Hepatocyte (in vitro differentiated cells): ENCODE data around the gene SCAMP3. TPM values are rescaled to one million over a fixed set of nuclear protein-coding genes. Genes with fewer than 3 reads are reported as not detected.

Source experiments
- DNase-seq: peaks from one replicate; pipeline ENCODE4 v3.0.0-alpha.2; 2016; ENCODE audit warnings: low spot score
- H2AFZ ChIP-seq: fragments of 200-600 bp; sonication (generic); 2 replicates; pipeline ENCODE4 v1.6.0; 2016; ENCODE audit warnings: antibody characterized with exemption, mild to moderate bottlenecking
- H3K27ac ChIP-seq: fragments of 200-600 bp; sonication (generic); 2 replicates; pipeline ENCODE4 v1.5.1; 2016; ENCODE audit warnings: mild to moderate bottlenecking
- H3K27me3 ChIP-seq: fragments of 200-600 bp; sonication (generic); 2 replicates; pipeline ENCODE4 v1.6.1; 2016
- H3K36me3 ChIP-seq: fragments of 200-600 bp; sonication (generic); replicated peaks from 2 replicates; pipeline ENCODE4 v1.5.1; 2016; ENCODE audit warnings: low read depth; ENCODE audit not compliant: insufficient read depth
- H3K4me1 ChIP-seq: fragments of 200-600 bp; sonication (generic); 2 replicates; pipeline ENCODE4 v1.5.1; 2016; ENCODE audit warnings: mild to moderate bottlenecking, moderate library complexity; ENCODE audit not compliant: insufficient read depth
- H3K4me2 ChIP-seq: fragments of 200-600 bp; sonication (generic); 2 replicates; pipeline ENCODE4 v1.6.0; 2016
- H3K4me3 ChIP-seq: fragments of 200-600 bp; sonication (generic); 2 replicates; pipeline ENCODE4 v1.5.1; 2016; ENCODE audit warnings: mild to moderate bottlenecking
- H3K79me2 ChIP-seq: fragments of 200-600 bp; sonication (generic); 2 replicates; pipeline ENCODE4 v1.6.0; 2017; ENCODE audit warnings: mild to moderate bottlenecking
- H3K9me2 ChIP-seq: fragments of 200-600 bp; sonication (generic); replicated peaks from 2 replicates; pipeline ENCODE4 v1.6.0; 2017; ENCODE audit warnings: mild to moderate bottlenecking; ENCODE audit not compliant: insufficient read depth
- H3K9me3 ChIP-seq: fragments of 200-600 bp; sonication (generic); 2 replicates; pipeline ENCODE4 v1.5.1; 2016; ENCODE audit warnings: low read depth, mild to moderate bottlenecking
- H4K20me1 ChIP-seq: fragments of 200-600 bp; sonication (generic); 2 replicates; pipeline ENCODE4 v1.6.0; 2016; ENCODE audit warnings: mild to moderate bottlenecking; ENCODE audit not compliant: insufficient read depth, poor library complexity, severe bottlenecking
- CTCF ChIP-seq: fragments of 200-600 bp; sonication (generic); IDR thresholded peaks from 2 replicates; pipeline ENCODE4 v1.5.1; 2016; ENCODE audit warnings: antibody characterized with exemption, mild to moderate bottlenecking; ENCODE audit not compliant: poor library complexity
- EZH2 ChIP-seq: fragments of 200-600 bp; sonication (generic); IDR thresholded peaks from 2 replicates; pipeline ENCODE4 v1.6.1; 2016; ENCODE audit warnings: antibody characterized with exemption, mild to moderate bottlenecking, borderline replicate concordance
- EZH2phosphoT487 ChIP-seq: fragments of 200-600 bp; sonication (generic); IDR thresholded peaks from one replicate; pipeline ENCODE4 v1.6.1; 2018; ENCODE audit warnings: antibody characterized with exemption, mild to moderate bottlenecking, low read depth, moderate library complexity; ENCODE audit not compliant: unreplicated experiment, severe bottlenecking
- WGBS: methylation state at CpG from one replicate; pipeline ENCODE4 v1.1.6; 2016; ENCODE audit warnings: low lambda C conversion rate; ENCODE audit errors: missing lambda C conversion rate; 5-methylcytosine and 5-hydroxymethylcytosine counted together
- polyA plus RNA-seq: library from polyadenylated mRNA; unstranded; fragments of >200 nt; fragmentation: Nextera tagmentation; extraction: Ambion mirVana; gene quantifications from 2 replicates; pipeline ENCODE4 v1.2.1, GENCODE V29; 2016
- total RNA-seq: library from RNA; depleted of rRNA; stranded (reverse); fragments of >200 nt; gene quantifications from 2 replicates; pipeline ENCODE4 v1.2.3, GENCODE V29; 2014

Gene SCAMP3
- total and polyA plus RNA-seq, 2 experiments from 2014 or later: 45.7 to 114 TPM

DNA sequence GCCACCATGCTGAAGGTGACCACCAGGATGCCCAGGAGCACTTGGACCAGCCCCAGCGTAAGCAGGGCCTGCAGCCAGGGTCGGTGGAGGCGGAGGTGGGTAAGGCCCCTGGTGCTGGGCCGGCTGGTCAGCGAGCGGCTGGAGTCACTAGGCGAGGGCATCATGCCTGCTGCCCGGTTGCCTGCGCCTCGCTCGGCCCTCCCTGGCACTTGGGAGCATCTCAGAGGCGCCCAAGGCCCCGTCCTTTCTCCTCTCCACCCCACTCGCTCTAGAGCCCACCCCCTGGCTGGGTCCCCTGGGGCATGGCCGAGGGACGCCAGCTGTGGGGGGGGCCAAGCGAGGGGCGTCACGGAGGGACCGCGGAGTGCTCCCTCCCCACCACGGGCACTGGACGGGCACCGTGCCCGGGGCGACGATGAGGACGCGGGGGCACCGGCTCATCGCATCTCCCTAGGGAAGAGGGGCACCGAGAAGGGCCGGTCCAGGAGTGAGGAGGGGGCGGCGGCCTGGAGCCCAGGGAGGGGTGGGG is 7.4 kb downstream of the SCAMP3 start:
- Histone ChIP-seq H3K9me2 (no peaks in the 10 kb centered on the region), H3K36me3 (no peaks in the 10 kb centered on the region), H3K4me3 (peak overlapping the region; percentile 46), H3K79me2 (peaks cover 30% of the 10 kb centered on the region), H3K4me2 (peak overlapping the region; percentile 100), H3K27ac (peak overlapping the region; percentile 97), H3K4me1 (peaks cover 27% of the 10 kb centered on the region), H3K9me3 (no peaks in the 10 kb centered on the region), H2AFZ (peak overlapping the region; percentile 58), H4K20me1 (no peaks in the 10 kb centered on the region), H3K27me3 (no peaks in the 10 kb centered on the region)
- DNase-seq: no peak
- WGBS: 14% methylated on average over 13 of the region's 35 CpGs
- no peak for TF ChIP-seq CTCF
- no peak for TF ChIP-seq EZH2phosphoT487
- no peak for TF ChIP-seq EZH2

GRCh38 chr1:155254228-155254713 is 7.9 kb downstream of the SCAMP3 start:
- Histone ChIP-seq H3K4me3 (peak overlapping the region; percentile 46), H3K79me2 (peaks cover 25% of the 10 kb centered on the region), H3K27ac (no peak overlapping the region), H3K9me2 (no peaks in the 10 kb centered on the region), H3K27me3 (no peaks in the 10 kb centered on the region), H3K36me3 (no peaks in the 10 kb centered on the region), H4K20me1 (no peaks in the 10 kb centered on the region), H3K9me3 (no peaks in the 10 kb centered on the region), H3K4me1 (peaks cover 27% of the 10 kb centered on the region), H3K4me2 (peak overlapping the region; percentile 100), H2AFZ (peak overlapping the region; percentile 58)
- WGBS: 64% methylated on average over 12 of the region's 12 CpGs
- no peak for DNase-seq
- TF ChIP-seq EZH2 (no peak), CTCF (no peak), EZH2phosphoT487 (no peak)

- Histone ChIP-seq H3K9me2 (no peaks in the 10 kb centered on the region), H4K20me1 (no peaks in the 10 kb centered on the region), H3K4me1 (peaks cover 27% of the 10 kb centered on the region), H3K9me3 (no peaks in the 10 kb centered on the region), H3K4me2 (peak overlapping the region; percentile 100), H3K79me2 (peaks cover 25% of the 10 kb centered on the region), H3K27ac (no peak overlapping the region), H3K27me3 (no peaks in the 10 kb centered on the region), H3K4me3 (no peak overlapping the region), H3K36me3 (no peaks in the 10 kb centered on the region), H2AFZ (no peak overlapping the region)
- TF ChIP-seq EZH2phosphoT487: no peak
- TF ChIP-seq EZH2: no peak
- no peak for TF ChIP-seq CTCF
- WGBS: 64% methylated on average over 5 of the region's 5 CpGs
- DNase-seq: no peak
Measured at GRCh38 chr1:155253797-155254196, 8.4 kb downstream of the SCAMP3 start.

GRCh38 chr1:155253208-155253607 is 9.0 kb downstream of the SCAMP3 start:
- H3K9me3 ChIP-seq: no peaks in the 10 kb centered on the region
- WGBS: 75% methylated on average over 5 of the region's 5 CpGs
- H3K27me3 ChIP-seq: no peaks in the 10 kb centered on the region
- no peak overlapping the region for H3K4me3 ChIP-seq
- no peaks in the 10 kb centered on the region for H4K20me1 ChIP-seq
- H3K9me2 ChIP-seq: no peaks in the 10 kb centered on the region
- no peak for DNase-seq
- no peak for TF ChIP-seq EZH2
- TF ChIP-seq EZH2phosphoT487: no peak
- TF ChIP-seq CTCF: no peak
- peaks cover 27% of the 10 kb centered on the region for H3K4me1 ChIP-seq
- peaks cover 25% of the 10 kb centered on the region for H3K79me2 ChIP-seq
- peak overlapping the region; percentile 100 for H3K4me2 ChIP-seq
- no peaks in the 10 kb centered on the region for H3K36me3 ChIP-seq
- no peak overlapping the region for H2AFZ ChIP-seq
- H3K27ac ChIP-seq: no peak overlapping the region
